Gastrocnemius medialis (tissue), 4 donors: Measurements from ENCODE around the gene VAC14. TPM values are rescaled to one million over a fixed set of nuclear protein-coding genes. Genes with fewer than 3 reads are reported as not detected.
"Not testable (repeated sequence)": the region's sequence is repeated elsewhere in the genome, so short reads cannot be mapped to it uniquely, and the experiment has no call there.

Experiments used
- ATAC-seq, 2 donors: fragments of 150-250 bp; one replicate each; pipeline ENCODE4 v1.9.1; 2016
- DNase-seq, 2 donors: peaks; one replicate each; pipeline ENCODE4 v3.0.0-alpha.2; 2019
- H3K27ac ChIP-seq, 4 donors: fragments of 200-600 bp; sonication (generic); 1 replicate in 1 of 4; 2 replicates in 3 of 4; pipeline ENCODE4 v1.5.1; 2016 to 2018; ENCODE audit warnings: mild to moderate bottlenecking in 2 of 4, moderate library complexity in 1 of 4
- H3K27me3 ChIP-seq, 3 donors: fragments of 200-600 bp; sonication (generic) in 2 of 3; 1 replicate in 1 of 3; 2 replicates in 2 of 3; pipeline versions ENCODE4 v1.5.1 to v1.6.0; 2016 to 2019; ENCODE audit warnings: mild to moderate bottlenecking in 1 of 3, moderate library complexity in 1 of 3
- H3K36me3 ChIP-seq, 2 donors: fragments of 200-600 bp; sonication (generic) in 1 of 2; one replicate each; pipeline ENCODE4 v1.5.1; 2017 to 2018
- H3K4me1 ChIP-seq, 2 donors: fragments of 200-600 bp; sonication (generic) in 1 of 2; one replicate each; pipeline ENCODE4 v1.5.1; 2016 to 2017; ENCODE audit warnings: mild to moderate bottlenecking in 2 of 2
- H3K4me3 ChIP-seq, 4 donors: fragments of 200-600 bp; sonication (generic) in 3 of 4; 1 replicate in 1 of 4; 2 replicates in 3 of 4; pipeline ENCODE4 v1.5.1; 2016 to 2019; ENCODE audit warnings: mild to moderate bottlenecking in 2 of 4
- H3K9me3 ChIP-seq, 3 donors: fragments of 200-600 bp; sonication (generic) in 2 of 3; 1 replicate in 1 of 3; 2 replicates in 2 of 3; pipeline ENCODE4 v1.5.1; 2016 to 2019
- CTCF ChIP-seq, 5 experiments: fragments of 450-650 bp in 3 of 5; fragments of 200-600 bp in 2 of 5; sonication (generic) in 2 of 5; IDR thresholded peaks in 4 of 5; conservative IDR thresholded peaks in 1 of 5; 1 replicate in 4 of 5; 2 replicates in 1 of 5; pipeline ENCODE4 v1.5.1; 2016 to 2019; ENCODE audit warnings: antibody characterized with exemption in 5 of 5, mild to moderate bottlenecking in 3 of 5, moderate library complexity in 3 of 5
- POLR2A ChIP-seq, 2 donors: fragments of 450-650 bp; IDR thresholded peaks; one replicate each; pipeline ENCODE4 v1.6.1; 2017; ENCODE audit warnings: antibody characterized with exemption in 2 of 2, mild to moderate bottlenecking in 2 of 2, moderate library complexity in 2 of 2
- in situ Hi-C, 4 donors: fragments of 200-750 bp; cut with MboI; loops; one replicate each; pipeline versions ENCODE4 v1.15.0 to v1.8.0; 2017; ENCODE audit warnings: low sequenced_read_pairs in 4 of 4
- intact Hi-C: fragments of 100-400 bp; cut with DNase I; formaldehyde crosslinking; loops from one replicate; pipeline ENCODE4 v1.15.1; 2023; ENCODE audit warnings: low total_unique reads
- total RNA-seq, 4 donors: library from RNA; depleted of rRNA; stranded (reverse); fragments of >200 nt; gene quantifications; one replicate each; pipeline versions ENCODE4 v1.1.0 to v1.2.3, GENCODE V29; 2016

VAC14 gene
- 10 to 100 TPM; 19.8 to 30.9 (median 27.0) TPM for total RNA-seq

- peak; percentile 95 to 98 for ATAC-seq
- peaks cover 0 to 5% (median 0%) of the 10 kb centered on the region in 3 donors for H3K9me3 ChIP-seq
- intact Hi-C loops = loop anchor here (2.0 kb wide), 1 partner anchor 22 kb away; no protein-coding TSS in a partner anchor
- peaks cover 9 to 12% of the 10 kb centered on the region in 2 donors for H3K4me1 ChIP-seq
- no peaks in the 10 kb centered on the region for H3K27me3 ChIP-seq
- DNase-seq = peak; percentile 84 to 93
- H3K4me3 ChIP-seq = peak within 1 kb of the TSS; percentile 76 to 94 (median 82)
- TF ChIP-seq CTCF (IDR thresholded peaks at IDR 0.05 in 4 of 5, conservative IDR thresholded peaks at IDR 0.05 in 1 of 5) (no peak), POLR2A (IDR thresholded peaks at IDR 0.05) (peak; percentile 61 to 66)
- in situ Hi-C loops = no loop called here
- no peaks in the 10 kb centered on the region for H3K36me3 ChIP-seq
- peak within 1 kb of the TSS; percentile 69 to 80 (median 77) for H3K27ac ChIP-seq
Observed at GRCh38 chr16:70800781-70801480, at the start of gene VAC14. Gene VAC14, minus strand, starts transcription at chr16:70801158. Its CDS starts 258 bp downstream, at chr16:70800900.

- H3K4me1 ChIP-seq, DNase-seq, H3K27me3 ChIP-seq, in situ Hi-C loops, ATAC-seq, H3K27ac ChIP-seq, H3K9me3 ChIP-seq, intact Hi-C loops, H3K36me3 ChIP-seq, H3K4me3 ChIP-seq: not testable (repeated sequence)
Observed at GRCh38 chr16:70823498-70824118, 22.6 kb upstream of the VAC14 start.

GRCh38 chr16:70822734-70823133, 21.8 kb upstream of the VAC14 start:
- ATAC-seq, H3K9me3 ChIP-seq, intact Hi-C loops, in situ Hi-C loops, H3K27ac ChIP-seq, H3K36me3 ChIP-seq, H3K4me1 ChIP-seq, H3K4me3 ChIP-seq, DNase-seq, H3K27me3 ChIP-seq: not testable (repeated sequence)

- ATAC-seq, H3K36me3 ChIP-seq, H3K27ac ChIP-seq, DNase-seq, in situ Hi-C loops, H3K27me3 ChIP-seq, H3K9me3 ChIP-seq, H3K4me1 ChIP-seq, intact Hi-C loops, H3K4me3 ChIP-seq: not testable (repeated sequence)
Observed at GRCh38 chr16:70818088-70818487, 17.1 kb upstream of the VAC14 start.

GRCh38 chr16:70809392-70810060, 8.6 kb upstream of the VAC14 start:
- in situ Hi-C loops (no loop called here), intact Hi-C loops (no loop called here)
- Histone ChIP-seq H3K4me3 (no peak overlapping the region), H3K4me1 (no peaks in the 10 kb centered on the region), H3K36me3 (no peaks in the 10 kb centered on the region), H3K27me3 (peaks cover 0 to 11% (median 0%) of the 10 kb centered on the region in 3 donors), H3K27ac (no peak overlapping the region), H3K9me3 (no peaks in the 10 kb centered on the region)
- no peak for ATAC-seq
- no peak for DNase-seq
- TF ChIP-seq CTCF (IDR thresholded peaks at IDR 0.05 in 4 of 5, conservative IDR thresholded peaks at IDR 0.05 in 1 of 5) (no peak), POLR2A (IDR thresholded peaks at IDR 0.05) (no peak)

- no peak for ATAC-seq
- Histone ChIP-seq H3K36me3 (no peaks in the 10 kb centered on the region), H3K4me3 (no peak overlapping the region), H3K4me1 (no peaks in the 10 kb centered on the region), H3K27me3 (peaks cover 0 to 11% (median 0%) of the 10 kb centered on the region in 3 donors), H3K27ac (no peak overlapping the region), H3K9me3 (no peaks in the 10 kb centered on the region)
- in situ Hi-C loops = no loop called here
- intact Hi-C loops = no loop called here
- TF ChIP-seq POLR2A (IDR thresholded peaks at IDR 0.05) = no peak
- no peak for TF ChIP-seq CTCF (IDR thresholded peaks at IDR 0.05 in 4 of 5, conservative IDR thresholded peaks at IDR 0.05 in 1 of 5)
- no peak for DNase-seq
Observed at GRCh38 chr16:70808371-70808770, 7.4 kb upstream of the VAC14 start.
